ENCODE measurements around the gene PLCD3. TPM values are rescaled to one million over a fixed set of nuclear protein-coding genes. Genes with fewer than 3 reads are reported as not detected.
"Not testable (repeated sequence)": the region's sequence is repeated elsewhere in the genome, so short reads cannot be mapped to it uniquely, and the experiment has no call there.

Gene PLCD3
- total RNA-seq, 2 donors from 2014 or later, result 92.1 to 132 TPM

GRCh38 chr17:45124797-45125122 is 7.6 kb downstream of the PLCD3 start:
- DNase-seq; intact Hi-C loops (cut with DNase I); ATAC-seq: not testable (repeated sequence)

GRCh38 chr17:45123930-45124796 is 8.2 kb downstream of the PLCD3 start:
- intact Hi-C loops (cut with DNase I), result no loop called here
- peak; percentile 82 for DNase-seq
- ATAC-seq, result peak; percentile 28 to 88

GRCh38 chr17:45123076-45123770 is 9.1 kb downstream of the PLCD3 start:
- DNase-seq (no peak), ATAC-seq (no peak)
- intact Hi-C loops (cut with DNase I), result no loop called here

- DNase-seq (no peak), ATAC-seq (no peak)
- intact Hi-C loops (cut with DNase I), result no loop called here
These were observed 11.3 kb downstream of the PLCD3 start for GRCh38 chr17:45121055-45121454.

GRCh38 chr17:45120558-45120957 is 11.8 kb downstream of the PLCD3 start:
- intact Hi-C loops (cut with DNase I), result no loop called here
- DNase-seq (no peak), ATAC-seq (no peak)

- DNase-seq (no peak), ATAC-seq (no peak)
- intact Hi-C loops (cut with DNase I), result no loop called here
These were observed 12.4 kb downstream of the PLCD3 start for GRCh38 chr17:45119964-45120363.

- DNase-seq (no peak), ATAC-seq (no peak)
- intact Hi-C loops (cut with DNase I), result no loop called here
These were observed 13.6 kb downstream of the PLCD3 start for GRCh38 chr17:45118691-45119090.

- DNase-seq, result no peak
- intact Hi-C loops (cut with DNase I), result no loop called here
- no peak for ATAC-seq
These were observed 14.3 kb downstream of the PLCD3 start for GRCh38 chr17:45117848-45118646.

GRCh38 chr17:45117334-45117733 is 15.0 kb downstream of the PLCD3 start:
- DNase-seq (no peak), ATAC-seq (no peak)
- intact Hi-C loops (cut with DNase I), result no loop called here

- intact Hi-C loops (cut with DNase I), result no loop called here
- ATAC-seq (no peak), DNase-seq (no peak)
These were observed 15.8 kb downstream of the PLCD3 start for GRCh38 chr17:45116434-45117016.

- intact Hi-C loops (cut with DNase I), result no loop called here
- no peak for DNase-seq
These were observed 16.4 kb downstream of the PLCD3 start for GRCh38 chr17:45115871-45116270.

GRCh38 chr17:45115015-45115625 is 17.2 kb downstream of the PLCD3 start:
- no peak for DNase-seq
- ATAC-seq, result no peak
- intact Hi-C loops (cut with DNase I), result no loop called here

More at GRCh38 chr17:45115871-45116270, 16.4 kb downstream of the PLCD3 start:
- ATAC-seq, result no peak

GRCh38 chr17:45114117-45114932 is 18.0 kb downstream of the PLCD3 start:
- DNase-seq (no peak), ATAC-seq (no peak)
- intact Hi-C loops (cut with DNase I), result no loop called here

- ATAC-seq (no peak), DNase-seq (no peak)
- intact Hi-C loops (cut with DNase I), result no loop called here
These were observed 18.9 kb downstream of the PLCD3 start for GRCh38 chr17:45113424-45113754.

GRCh38 chr17:45112559-45113423 is 19.5 kb downstream of the PLCD3 start:
- intact Hi-C loops (cut with DNase I), result no loop called here
- DNase-seq (no peak), ATAC-seq (no peak)

- DNase-seq, result no peak
- ATAC-seq, result no peak
- intact Hi-C loops (cut with DNase I), result no loop called here
These were observed 20.5 kb downstream of the PLCD3 start for GRCh38 chr17:45111850-45112249.
